Skin of body (tissue), 2 donors: ENCODE results near the gene IFT20. TPM values are rescaled to one million over a fixed set of nuclear protein-coding genes. Genes with fewer than 3 reads are reported as not detected.

ENCODE experiments used
- DNase-seq: peaks from one replicate; lab custom pipeline; 2025; lab: John Stamatoyannopoulos, UW
- total RNA-seq: library from RNA; depleted of rRNA; stranded (reverse); fragments of >200 nt; gene quantifications from one replicate; pipeline ENCODE4 v1.2.3, GENCODE V29; 2014

Gene IFT20, protein sequence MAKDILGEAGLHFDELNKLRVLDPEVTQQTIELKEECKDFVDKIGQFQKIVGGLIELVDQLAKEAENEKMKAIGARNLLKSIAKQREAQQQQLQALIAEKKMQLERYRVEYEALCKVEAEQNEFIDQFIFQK
- total RNA-seq = 41.8 TPM

DNA sequence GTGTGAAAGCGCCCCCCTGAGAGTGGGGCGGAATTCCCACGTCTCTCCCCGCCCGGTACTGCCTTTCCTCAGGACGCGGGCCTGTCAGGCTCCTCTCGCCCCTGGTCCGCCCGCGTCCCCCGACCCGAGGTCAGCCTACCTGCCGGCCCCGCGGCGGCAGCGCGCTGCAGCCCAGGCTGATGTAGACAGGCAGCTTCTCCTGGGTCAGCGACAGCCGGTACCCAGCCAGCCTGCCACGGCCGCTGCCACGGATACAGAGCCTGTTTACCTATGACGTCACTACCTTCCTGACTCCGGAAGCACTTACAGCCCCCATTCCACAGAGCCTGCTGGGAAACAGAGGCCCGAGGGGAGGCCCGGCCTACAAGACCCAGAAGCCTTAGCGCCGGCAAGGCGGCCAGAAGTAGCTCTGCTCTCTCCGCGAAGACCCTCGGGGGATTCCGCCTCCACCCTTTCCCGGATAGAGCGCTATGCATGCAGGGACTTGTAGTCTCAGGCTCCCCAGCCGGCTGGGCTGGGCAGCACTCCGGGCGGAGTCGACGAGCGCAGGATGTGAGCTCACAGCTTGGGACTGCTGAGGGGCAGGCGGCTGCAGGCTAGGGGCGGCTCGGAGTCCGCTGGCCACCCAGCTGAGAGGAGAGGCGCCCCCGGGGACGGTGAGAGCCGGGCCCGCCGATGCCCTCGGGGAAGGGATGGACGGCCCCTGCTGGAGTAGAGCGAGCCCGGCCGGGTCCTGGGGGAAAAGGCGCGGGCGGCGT, at the start of gene IFT20, which contains the start of gene TNFAIP1:
IFT20 (minus strand) TSS at position 272 of the 758 bp plus-strand sequence. CDS start 3,487 bp downstream, outside the sequence.
TNFAIP1 (plus strand) TSS at position 561 of the 758 bp plus-strand sequence. CDS start 3,761 bp downstream, outside the sequence.
- peak; percentile 100 for DNase-seq

DNA sequence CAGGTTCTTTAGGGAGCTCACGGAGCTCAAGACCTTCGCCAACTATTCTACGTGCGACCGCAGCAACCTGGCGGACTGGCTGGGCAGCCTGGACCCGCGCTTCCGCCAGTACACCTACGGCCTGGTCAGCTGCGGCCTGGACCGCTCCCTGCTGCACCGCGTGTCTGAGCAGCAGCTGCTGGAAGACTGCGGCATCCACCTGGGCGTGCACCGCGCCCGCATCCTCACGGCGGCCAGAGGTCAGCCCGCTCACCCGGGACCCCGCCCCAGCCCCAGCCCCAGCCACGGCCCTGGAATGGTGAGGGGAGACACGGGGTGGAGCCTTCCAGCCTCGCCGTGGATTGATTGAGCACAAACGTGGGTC, 49.7 kb upstream of the IFT20 start:
- DNase-seq = no peak

DNA sequence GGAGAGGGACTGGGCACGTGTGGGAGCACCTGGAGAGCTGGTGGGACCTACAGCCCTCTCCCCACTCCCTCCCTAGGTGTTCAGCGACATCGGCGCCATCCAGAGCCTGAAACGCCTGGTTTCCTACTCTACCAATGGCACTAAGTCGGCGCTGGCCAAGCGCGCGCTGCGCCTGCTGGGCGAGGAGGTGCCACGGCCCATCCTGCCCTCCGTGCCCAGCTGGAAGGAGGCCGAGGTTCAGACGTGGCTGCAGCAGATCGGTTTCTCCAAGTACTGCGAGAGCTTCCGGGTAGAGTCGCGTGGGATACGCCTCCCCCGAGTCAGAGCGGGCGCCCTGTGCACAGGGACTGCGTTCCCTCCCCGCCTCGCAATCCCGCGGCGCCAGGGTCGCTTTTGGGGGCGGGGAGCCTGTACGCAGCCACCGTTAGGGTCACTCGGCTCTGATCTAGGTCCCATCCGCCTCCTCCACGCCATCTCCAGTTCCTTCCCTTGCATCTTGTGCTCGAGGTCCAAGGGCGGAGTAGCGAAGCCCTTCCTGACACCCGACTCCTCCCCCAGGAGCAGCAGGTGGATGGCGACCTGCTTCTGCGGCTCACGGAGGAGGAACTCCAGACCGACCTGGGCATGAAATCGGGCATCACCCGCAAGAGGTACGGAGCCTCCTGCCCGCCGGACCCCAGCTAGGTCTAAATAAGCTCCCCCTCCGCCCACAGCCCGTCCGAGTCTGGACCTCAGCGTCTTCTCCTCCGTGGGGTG, 49.2 kb upstream of the IFT20 start:
- no peak for DNase-seq

DNA sequence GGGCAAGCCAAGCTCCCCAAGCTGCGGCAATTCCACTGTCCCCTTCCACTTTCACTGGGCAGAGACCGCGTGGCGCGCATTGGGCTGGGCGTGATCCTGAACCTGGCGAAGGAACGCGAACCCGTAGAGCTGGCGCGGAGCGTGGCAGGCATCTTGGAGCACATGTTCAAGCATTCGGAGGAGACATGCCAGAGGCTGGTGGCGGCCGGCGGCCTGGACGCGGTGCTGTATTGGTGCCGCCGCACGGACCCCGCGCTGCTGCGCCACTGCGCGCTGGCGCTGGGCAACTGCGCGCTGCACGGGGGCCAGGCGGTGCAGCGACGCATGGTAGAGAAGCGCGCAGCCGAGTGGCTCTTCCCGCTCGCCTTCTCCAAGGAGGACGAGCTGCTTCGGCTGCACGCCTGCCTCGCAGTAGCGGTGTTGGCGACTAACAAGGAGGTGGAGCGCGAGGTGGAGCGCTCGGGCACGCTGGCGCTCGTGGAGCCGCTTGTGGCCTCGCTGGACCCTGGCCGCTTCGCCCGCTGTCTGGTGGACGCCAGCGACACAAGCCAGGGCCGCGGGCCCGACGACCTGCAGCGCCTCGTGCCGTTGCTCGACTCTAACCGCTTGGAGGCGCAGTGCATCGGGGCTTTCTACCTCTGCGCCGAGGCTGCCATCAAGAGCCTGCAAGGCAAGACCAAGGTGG, 46.0 kb upstream of the IFT20 start:
- no peak for DNase-seq

DNA sequence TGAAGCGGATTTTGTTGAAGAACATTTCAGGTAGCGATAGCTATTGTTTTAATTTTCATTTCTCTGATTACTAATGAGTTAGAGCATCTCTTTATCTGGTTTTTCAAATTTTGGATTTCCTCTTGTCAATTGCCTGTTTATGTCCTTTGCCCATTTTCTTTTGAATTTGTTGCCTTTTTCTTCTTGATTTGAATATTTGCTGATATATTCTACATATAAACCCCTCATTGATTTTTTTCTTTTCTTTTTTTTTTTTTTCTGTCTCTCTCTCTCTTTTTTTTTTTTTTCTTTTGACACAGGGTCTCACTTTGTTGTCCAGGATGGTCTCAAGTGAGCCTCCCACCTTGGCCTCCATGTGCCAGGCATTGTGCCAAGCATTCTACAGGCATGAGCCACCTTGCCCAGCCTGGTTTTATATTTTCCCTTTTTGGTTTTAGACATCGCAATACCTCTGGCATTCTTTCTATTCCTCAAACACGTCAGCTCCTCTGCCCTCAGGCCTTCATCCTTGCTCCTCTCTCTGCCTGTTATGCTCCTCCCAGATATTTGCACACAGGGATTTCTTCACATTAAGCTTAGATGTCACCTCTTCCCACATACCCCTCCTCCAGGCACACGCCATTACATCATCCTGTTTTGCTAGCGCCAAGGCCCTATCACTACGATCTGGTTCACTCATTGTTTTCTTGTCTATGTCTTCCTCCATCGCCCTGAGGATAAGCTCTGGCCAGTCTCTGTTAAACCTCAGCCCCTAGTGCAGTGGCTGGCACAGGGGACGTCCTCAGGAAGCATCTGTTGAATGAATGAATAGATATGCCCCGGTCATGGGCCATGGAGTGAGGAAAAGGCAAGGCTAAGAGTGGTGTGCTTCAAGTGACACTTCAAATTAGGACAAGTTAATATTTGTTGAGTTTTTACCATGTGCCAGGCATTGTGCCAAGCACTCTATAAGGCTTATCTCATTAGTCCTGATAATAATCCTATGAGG, 44.8 kb upstream of the IFT20 start:
- no peak for DNase-seq

DNA sequence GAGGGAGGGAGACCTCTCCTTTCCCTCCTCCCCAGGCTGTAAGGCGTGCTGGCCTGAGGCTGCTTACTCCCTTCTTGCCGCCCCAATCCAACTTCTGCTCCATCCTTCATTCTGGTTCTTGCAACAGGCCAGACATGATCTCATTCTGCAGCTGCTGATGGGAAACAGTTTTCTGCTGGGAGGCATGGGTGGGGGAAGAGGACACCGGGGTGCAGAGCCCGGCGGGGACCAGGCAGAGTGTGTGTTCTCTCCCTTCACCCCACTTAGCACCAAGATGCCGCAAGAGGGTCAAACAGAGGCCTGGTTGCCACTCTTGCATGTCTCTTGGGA, 37.6 kb upstream of the IFT20 start:
- no peak for DNase-seq

DNA sequence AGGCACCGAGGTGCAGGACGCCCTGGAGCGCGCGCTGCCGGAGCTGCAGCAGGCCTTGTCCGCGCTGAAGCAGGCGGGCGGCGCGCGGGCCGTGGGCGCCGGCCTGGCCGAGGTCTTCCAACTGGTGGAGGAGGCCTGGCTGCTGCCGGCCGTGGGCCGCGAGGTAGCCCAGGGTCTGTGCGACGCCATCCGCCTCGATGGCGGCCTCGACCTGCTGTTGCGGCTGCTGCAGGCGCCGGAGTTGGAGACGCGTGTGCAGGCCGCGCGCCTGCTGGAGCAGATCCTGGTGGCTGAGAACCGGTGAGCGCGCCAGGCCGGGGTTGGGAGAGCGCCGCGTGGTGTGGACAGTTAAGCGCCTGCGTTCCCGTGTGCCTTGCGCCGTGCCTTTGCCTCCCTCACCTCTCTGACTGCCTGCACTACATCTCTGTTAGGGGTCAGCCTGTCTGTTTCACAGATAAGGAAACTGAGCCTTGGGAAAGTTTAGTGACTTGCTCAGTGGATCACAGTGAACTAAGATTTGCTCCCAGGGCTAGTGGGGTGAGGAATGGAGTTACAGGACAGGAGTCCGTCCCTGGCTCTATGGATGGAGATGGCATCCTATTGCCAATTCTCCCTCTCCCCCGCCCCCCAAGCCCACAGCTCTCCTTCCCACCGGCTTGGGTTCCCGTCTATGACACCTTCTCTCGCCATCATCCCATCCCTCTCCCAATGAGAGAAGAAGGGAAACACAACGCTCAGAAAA, 37.1 kb upstream of the IFT20 start:
- no peak for DNase-seq

DNA sequence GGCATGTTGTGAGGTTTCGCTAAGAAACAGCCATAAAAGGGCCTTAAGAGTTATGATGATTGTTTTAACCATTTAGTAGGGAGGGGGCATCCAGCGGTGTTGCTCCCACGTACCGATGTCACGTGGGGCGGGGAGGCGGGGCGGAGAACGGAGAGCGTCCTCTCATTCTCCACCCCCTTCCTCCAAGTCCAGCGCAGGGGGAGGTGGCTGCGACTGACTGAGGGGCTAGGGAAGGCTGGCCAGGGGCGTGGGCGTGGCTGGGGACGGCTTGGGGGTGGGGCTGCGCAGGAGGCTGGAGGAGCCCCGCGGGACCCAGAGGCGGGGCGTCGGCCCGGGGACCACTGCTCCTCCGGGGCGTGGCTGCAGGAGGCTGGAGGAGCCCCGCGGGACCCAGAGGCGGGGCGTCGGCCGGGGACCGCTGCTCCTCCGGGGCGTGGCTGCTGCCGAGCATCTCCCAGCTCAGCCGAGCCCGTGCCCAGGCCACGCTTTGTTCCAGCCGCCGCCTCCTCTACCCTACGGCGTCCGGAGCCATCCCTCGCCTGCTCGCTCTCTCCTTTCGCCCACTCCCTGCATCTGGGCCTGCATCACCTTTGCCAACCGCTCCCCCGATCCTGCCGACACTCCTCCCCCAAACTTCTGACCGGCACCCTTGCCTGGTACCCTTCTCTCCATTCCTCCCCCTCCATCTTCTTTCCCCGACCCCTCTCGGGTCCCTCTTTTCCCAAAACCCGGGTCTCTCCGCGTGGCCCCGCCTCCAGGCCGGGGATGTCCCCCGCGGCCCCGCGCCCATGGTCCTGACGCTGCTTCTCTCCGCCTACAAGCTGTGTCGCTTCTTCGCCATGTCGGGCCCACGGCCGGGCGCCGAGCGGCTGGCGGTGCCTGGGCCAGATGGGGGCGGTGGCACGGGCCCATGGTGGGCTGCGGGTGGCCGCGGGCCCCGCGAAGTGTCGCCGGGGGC, 36.3 kb upstream of the IFT20 start, which contains the start of gene SARM1:
SARM1 (plus strand) TSS at position 450 of the 958 bp plus-strand sequence; CDS start at position 789, 339 bp downstream.
- DNase-seq = peak; percentile 42

DNA sequence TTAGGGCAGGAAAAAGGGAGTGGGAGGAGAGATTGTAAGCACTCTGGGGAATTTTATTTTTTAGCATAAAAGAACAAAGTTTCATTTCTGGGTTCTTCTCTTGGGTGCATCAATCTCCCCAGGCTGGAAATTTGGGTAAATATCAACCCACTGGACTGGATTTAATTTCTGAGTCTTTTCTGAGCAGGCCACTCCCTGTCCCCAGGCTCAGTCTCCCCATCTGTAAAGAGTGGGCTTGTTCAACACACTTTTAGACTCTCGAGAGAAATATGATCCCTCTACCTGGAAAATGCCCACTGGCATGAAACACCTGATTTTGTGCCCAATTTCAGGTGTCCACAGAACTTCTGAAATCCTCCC, 35.5 kb upstream of the IFT20 start:
- no peak for DNase-seq

DNA sequence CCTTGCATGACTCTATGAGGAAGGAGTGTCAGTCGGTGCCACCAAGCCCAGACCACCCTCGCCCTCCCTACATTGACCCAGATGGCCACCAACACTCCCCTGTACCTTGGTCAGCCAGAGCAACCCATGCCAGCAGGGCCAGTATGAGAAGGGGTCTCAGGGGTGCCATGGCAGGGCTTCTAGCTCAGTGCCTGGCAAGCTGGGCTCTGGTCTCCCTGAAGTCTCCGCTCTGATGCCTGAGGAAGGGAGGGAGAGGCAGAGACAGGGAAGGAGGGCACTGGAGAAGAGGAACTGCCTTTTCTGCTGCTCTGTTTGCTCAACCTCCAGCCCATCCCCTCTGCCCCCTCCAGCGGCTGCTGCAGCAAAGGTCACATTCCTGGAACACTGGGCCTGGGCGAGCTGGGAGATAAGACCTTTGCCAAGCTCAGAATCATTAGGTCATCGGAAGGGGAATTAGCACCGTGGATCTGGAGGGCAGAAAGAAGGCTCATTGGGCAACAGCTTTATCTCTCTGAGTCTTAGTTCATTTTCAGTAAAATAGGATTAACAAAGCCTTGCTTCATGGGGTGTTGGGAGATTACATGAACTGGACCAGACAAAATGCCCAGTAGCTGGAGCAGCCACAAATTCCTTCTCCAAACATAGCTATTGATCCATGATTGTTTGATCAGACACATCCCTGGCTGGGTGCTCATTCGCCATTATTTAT, 34.9 kb upstream of the IFT20 start, which contains the start of gene VTN:
VTN (minus strand) TSS at position 273 of the 709 bp plus-strand sequence; CDS start at position 169, 104 bp downstream.
- DNase-seq = no peak

DNA sequence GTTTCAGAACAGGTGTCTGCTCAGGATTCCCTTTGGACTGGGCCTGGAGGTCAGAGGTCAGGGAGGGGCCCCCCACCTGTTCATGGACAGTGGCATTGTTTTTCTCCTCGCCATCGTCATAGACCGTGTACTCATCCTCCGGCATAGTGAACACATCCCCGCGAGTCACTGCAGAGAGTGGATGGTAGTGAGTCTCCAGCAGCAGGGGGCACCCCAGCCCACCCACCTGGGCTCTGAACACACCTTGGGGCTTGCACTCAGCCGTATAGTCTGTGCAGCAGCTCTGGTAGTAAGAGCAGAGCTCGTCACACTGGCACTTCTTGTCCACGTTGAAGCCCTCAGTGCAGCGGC, 34.4 kb upstream of the IFT20 start:
- no peak for DNase-seq

DNA sequence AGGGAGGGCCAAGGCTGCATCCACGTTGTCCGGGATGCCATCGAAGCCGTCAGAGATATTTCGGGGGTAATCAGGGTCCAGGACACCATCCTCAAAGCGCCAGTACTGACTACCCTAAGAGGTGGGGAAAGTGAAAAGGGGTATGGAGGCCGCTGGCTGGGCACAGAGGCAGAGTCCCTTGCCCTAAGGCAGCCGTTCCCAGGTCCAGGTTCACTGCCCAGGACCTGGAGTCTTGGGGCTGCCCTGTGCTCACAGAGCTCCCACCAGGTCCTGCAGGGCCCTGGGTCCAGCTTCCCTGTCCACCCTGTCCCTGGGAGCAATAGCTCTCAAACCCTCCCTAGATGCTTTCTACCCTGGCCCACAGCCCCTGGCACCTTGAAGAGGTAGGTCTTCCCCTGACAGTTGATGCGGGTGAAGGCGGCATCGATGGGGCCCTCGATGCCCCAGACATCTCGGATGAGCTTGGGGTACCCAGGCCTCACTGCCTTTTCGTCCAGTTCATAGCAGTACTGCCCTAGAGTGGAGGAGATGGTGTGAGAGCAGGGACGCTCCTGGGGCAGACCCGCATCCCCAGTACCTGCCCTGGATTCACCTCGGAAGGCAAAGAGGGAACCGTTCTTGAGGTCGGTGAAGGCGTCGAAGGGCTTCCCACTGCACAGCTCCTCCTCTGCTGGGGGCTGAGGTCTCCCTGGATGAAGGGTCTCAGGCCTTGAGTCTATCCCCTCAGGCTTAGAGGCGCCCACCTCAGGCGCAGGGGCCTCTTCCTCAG, 33.8 kb upstream of the IFT20 start:
- no peak for DNase-seq

DNA sequence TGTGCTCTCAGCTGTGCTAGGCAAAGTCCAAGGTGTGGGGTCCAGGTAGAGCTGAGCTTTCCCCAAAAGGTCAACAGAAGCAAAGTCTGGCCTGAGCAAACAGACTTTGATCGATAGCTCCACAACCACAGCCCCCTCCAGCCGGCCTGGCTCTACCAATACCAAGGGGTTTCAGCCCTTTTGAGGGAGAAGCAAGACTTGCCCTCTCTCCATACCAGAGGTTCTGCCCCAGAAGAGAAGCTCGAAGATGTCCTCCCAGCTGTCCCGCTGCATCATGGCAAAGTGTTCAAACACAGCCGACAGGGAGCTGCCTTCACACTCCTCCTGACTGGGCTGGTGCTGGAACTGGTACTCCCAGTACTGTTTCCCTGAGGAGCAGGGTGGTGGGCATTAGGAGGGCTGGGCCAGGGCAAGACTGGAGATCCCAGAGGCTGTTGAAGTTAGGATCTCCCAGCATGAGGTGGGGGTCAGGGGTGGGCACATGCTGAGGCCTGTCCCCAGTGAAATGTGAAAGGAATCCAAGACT, 33.1 kb upstream of the IFT20 start:
- no peak for DNase-seq

DNA sequence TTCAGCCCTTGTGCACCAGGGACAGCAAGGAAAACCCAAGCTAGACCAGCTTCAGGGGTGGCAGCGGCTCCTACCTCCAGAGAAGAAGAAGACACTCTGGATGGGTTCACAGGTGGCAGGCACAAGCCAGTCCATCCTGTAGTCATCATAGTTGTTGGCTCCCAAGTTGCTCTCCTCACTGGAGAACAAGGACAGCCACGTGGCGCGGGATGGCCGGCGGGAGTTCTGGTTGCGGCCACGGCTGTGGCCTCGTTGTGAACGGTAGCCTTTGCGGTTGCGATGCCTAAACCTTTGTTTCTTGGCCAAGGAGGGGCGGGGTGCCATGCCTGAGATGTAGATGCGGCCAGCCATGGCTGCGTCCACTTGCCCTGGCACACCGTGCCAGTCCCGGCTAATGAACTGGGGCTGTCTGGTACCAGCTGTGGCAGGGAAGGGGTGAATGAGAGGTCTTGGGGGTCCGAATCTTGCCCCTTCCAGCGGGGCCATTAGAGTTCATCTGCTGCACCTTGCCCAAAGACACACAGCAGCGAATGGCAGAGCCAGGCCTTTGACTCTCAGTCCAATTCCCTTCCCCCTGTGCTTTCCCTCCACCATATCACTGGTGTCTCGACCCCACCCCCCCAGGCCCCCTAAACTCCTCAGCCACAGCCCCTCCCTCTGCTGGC, 32.5 kb upstream of the IFT20 start:
- no peak for DNase-seq

DNA sequence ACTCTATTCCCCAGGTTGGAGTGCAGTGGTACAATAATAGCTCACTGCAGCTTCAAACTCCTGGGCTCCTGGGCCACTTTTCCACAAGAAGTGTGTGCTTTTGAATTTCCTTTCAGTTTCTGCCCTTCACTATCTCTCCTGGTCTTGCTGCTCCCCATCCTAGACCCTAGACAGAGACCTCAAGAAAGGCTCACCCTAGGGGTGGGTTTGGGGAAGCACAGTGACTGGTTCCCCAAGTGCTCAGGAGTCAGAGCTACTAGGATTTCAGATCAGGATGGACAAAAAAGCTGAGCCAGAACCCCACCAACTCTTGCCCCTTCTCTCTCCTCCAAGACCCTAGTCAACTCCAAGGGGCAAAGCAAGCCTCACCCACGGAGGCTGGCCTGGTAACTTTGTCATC, 31.3 kb upstream of the IFT20 start:
- DNase-seq = no peak

DNA sequence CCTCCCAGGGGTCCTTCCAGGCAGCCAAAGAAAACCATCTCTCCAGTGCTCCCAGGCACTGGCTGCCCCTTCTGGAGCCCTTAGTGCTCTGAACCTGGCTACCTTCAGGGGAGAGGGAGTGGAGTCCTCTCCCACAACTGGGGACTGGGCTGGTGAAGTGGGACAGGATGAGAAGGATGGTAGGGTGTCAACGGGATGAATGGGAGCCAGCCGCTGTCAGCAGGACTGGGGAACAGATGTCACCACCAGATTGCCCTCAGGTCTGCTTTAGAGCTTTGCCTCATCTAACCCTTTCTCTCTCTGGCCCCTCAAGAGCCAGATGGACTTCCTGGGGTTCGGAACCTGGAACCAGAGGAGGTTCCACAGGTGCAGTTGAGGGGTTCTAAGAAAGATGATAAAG, 30.2 kb upstream of the IFT20 start:
- no peak for DNase-seq
